Keratinocyte (primary cell): Measurements from ENCODE around the gene STX8. TPM values are rescaled to one million over a fixed set of nuclear protein-coding genes. Genes with fewer than 3 reads are reported as not detected.
"Not testable (repeated sequence)": the region's sequence is repeated elsewhere in the genome, so short reads cannot be mapped to it uniquely, and the experiment has no call there.

Experiments
- DNase-seq: peaks from one replicate; pipeline ENCODE4 v3.0.0-alpha.2; 2011; ENCODE audit warnings: low read depth, missing footprints, low spot score
- FAIRE-seq: peaks from 2 replicates; lab custom pipeline; 2011; peaks lifted over from hg19 to GRCh38; lab: Jason Lieb, UNC
- H2AFZ ChIP-seq: 2 replicates; pipeline ENCODE4 v1.6.0; 2012; ENCODE audit warnings: low read length, control low read depth, inconsistent platforms; ENCODE audit not compliant: control insufficient read depth
- H3K27ac ChIP-seq: 2 replicates; pipeline ENCODE4 v1.5.1; 2011; ENCODE audit warnings: low read length; ENCODE audit not compliant: control insufficient read depth, insufficient read depth
- H3K27me3 ChIP-seq: 3 replicates; pipeline ENCODE4 v1.6.0; 2011; ENCODE audit warnings: low read length; ENCODE audit not compliant: control insufficient read depth, insufficient read depth; ENCODE audit errors: extremely low read depth
- H3K36me3 ChIP-seq, 2 experiments: 2 replicates in 1 of 2; 3 replicates in 1 of 2; pipeline ENCODE4 v1.5.1; 2011; ENCODE audit warnings: low read length in 2 of 2, mild to moderate bottlenecking in 1 of 2; ENCODE audit not compliant: control insufficient read depth in 2 of 2, insufficient read depth in 2 of 2; ENCODE audit errors: extremely low read depth in 1 of 2
- H3K4me1 ChIP-seq: 3 replicates; pipeline ENCODE4 v1.5.1; 2011; ENCODE audit warnings: low read length; ENCODE audit not compliant: control insufficient read depth, insufficient read depth; ENCODE audit errors: extremely low read depth
- H3K4me2 ChIP-seq: 3 replicates; pipeline ENCODE4 v1.6.0; 2011; ENCODE audit warnings: low read depth, low read length; ENCODE audit not compliant: control insufficient read depth, insufficient read depth; ENCODE audit errors: extremely low read depth
- H3K4me3 ChIP-seq, 3 experiments: fragments of 200-600 bp in 1 of 3; sonication (generic) in 1 of 3; 2 replicates in 2 of 3; 3 replicates in 1 of 3; pipeline ENCODE4 v1.5.1; 2011 to 2016; ENCODE audit warnings: low read length in 3 of 3, mild to moderate bottlenecking in 3 of 3, control low read depth in 2 of 3, inconsistent platforms in 1 of 3, low read depth in 1 of 3, mixed read lengths in 1 of 3, mixed run types in 1 of 3, moderate library complexity in 1 of 3; ENCODE audit not compliant: control insufficient read depth in 2 of 3, insufficient read depth in 2 of 3; ENCODE audit errors: extremely low read depth in 1 of 3
- H3K79me2 ChIP-seq: 2 replicates; pipeline ENCODE4 v1.6.0; 2012; ENCODE audit warnings: low read length; ENCODE audit not compliant: control insufficient read depth, insufficient read depth
- H3K9ac ChIP-seq: 3 replicates; pipeline ENCODE4 v1.6.0; 2011; ENCODE audit warnings: low read length; ENCODE audit not compliant: control insufficient read depth, insufficient read depth; ENCODE audit errors: extremely low read depth
- H3K9me1 ChIP-seq: 3 replicates; pipeline ENCODE4 v1.6.0; 2011; ENCODE audit warnings: low read length; ENCODE audit not compliant: control insufficient read depth, insufficient read depth; ENCODE audit errors: extremely low read depth
- H3K9me3 ChIP-seq: 2 replicates; pipeline ENCODE4 v1.5.1; 2012; ENCODE audit warnings: low read depth, low read length; ENCODE audit not compliant: control insufficient read depth
- H4K20me1 ChIP-seq: 3 replicates; pipeline ENCODE4 v1.6.0; 2011; ENCODE audit warnings: low read length; ENCODE audit not compliant: control insufficient read depth, insufficient read depth; ENCODE audit errors: extremely low read depth
- EZH2 ChIP-seq: IDR thresholded peaks from one replicate; pipeline ENCODE4 v1.6.1; 2012; ENCODE audit warnings: inconsistent platforms, mild to moderate bottlenecking, low read length, moderate library complexity
- dilution Hi-C: fragments of 300-500 bp; cut with MboI; formaldehyde crosslinking; loops from one replicate; pipeline ENCODE4 v1.7.0; 2020; ENCODE audit warnings: low sequenced_read_pairs; ENCODE audit not compliant: extremely low pct_ligation_motif_present
- polyA plus RNA-seq, 5 experiments: library from polyadenylated mRNA; depleted of rRNA in 3 of 5; stranded (reverse) in 3 of 5; stranded (forward) in 1 of 5; unstranded in 1 of 5; fragments of >200 nt; gene quantifications; 1 replicate in 1 of 5; 2 replicates in 3 of 5; 3 replicates in 1 of 5; pipeline versions ENCODE4 v1.2.1 to v1.2.3, GENCODE V29; 2011 to 2012; ENCODE audit warnings: missing spikeins in 2 of 5, low read depth in 1 of 5, low replicate concordance in 1 of 5
- TF ChIP-seq, protein P1 (sequence below), 3 experiments: IDR thresholded peaks in 1 of 3; conservative IDR thresholded peaks in 1 of 3; optimal IDR thresholded peaks in 1 of 3; 2 replicates in 2 of 3; 3 replicates in 1 of 3; pipeline versions ENCODE3 to v1.5.1; 2011; ENCODE audit warnings: low read length in 3 of 3, mild to moderate bottlenecking in 3 of 3, moderate library complexity in 2 of 3, control low read depth in 1 of 3, inconsistent platforms in 1 of 3; ENCODE audit not compliant: insufficient read depth in 2 of 3; ENCODE audit errors: extremely low read depth in 1 of 3

STX8 gene
- polyA plus RNA-seq, 1 donor (not counting 4 experiments of a cell fraction or from before 2014, with no cell fraction given) = 90.3 TPM

DNA sequence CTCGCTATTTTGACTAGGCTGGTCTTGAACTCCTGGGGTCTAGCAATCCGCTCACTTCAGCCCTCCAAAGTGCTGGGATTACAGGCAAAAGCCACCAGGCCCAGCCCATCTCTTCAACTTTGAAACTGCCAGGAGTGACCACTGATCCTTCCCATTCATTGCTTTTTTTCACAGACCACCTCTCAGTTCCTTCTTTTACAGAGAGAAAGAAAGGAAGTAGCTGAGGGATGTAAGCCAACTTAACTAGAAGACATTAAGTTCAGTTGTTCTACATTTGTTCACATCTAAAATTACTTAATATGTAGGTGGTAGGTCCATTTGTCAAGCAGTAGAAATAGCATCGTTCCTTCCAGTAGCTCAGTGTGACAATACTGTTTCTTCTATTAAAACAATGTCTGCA lies 219.8 kb downstream of the STX8 start:
- dilution Hi-C loops = no loop called here
- TF ChIP-seq, protein P1, sequence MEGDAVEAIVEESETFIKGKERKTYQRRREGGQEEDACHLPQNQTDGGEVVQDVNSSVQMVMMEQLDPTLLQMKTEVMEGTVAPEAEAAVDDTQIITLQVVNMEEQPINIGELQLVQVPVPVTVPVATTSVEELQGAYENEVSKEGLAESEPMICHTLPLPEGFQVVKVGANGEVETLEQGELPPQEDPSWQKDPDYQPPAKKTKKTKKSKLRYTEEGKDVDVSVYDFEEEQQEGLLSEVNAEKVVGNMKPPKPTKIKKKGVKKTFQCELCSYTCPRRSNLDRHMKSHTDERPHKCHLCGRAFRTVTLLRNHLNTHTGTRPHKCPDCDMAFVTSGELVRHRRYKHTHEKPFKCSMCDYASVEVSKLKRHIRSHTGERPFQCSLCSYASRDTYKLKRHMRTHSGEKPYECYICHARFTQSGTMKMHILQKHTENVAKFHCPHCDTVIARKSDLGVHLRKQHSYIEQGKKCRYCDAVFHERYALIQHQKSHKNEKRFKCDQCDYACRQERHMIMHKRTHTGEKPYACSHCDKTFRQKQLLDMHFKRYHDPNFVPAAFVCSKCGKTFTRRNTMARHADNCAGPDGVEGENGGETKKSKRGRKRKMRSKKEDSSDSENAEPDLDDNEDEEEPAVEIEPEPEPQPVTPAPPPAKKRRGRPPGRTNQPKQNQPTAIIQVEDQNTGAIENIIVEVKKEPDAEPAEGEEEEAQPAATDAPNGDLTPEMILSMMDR (optimal IDR thresholded peaks at IDR 0.05 in 1 of 3, IDR thresholded peaks at IDR 0.05 in 1 of 3, conservative IDR thresholded peaks at IDR 0.05 in 1 of 3; ENCODE audit: extremely low read depth in 1 of 3, insufficient read depth in 2 of 3, low read length in 3 of 3) = no peak
- TF ChIP-seq EZH2 = no peak
- no peak overlapping the region for H2AFZ ChIP-seq
- no peaks in the 10 kb centered on the region for H3K9me3 ChIP-seq
- no peak for DNase-seq
- H3K4me3 ChIP-seq = no peak overlapping the region
- H3K9me1 ChIP-seq = no peaks in the 10 kb centered on the region
- no peaks in the 10 kb centered on the region for H4K20me1 ChIP-seq
- H3K36me3 ChIP-seq = no peaks in the 10 kb centered on the region
- no peak overlapping the region for H3K4me2 ChIP-seq
- H3K9ac ChIP-seq = no peak overlapping the region
- H3K27ac ChIP-seq = no peak overlapping the region
- FAIRE-seq = no peak
- no peaks in the 10 kb centered on the region for H3K79me2 ChIP-seq
- no peaks in the 10 kb centered on the region for H3K27me3 ChIP-seq
- H3K4me1 ChIP-seq = no peaks in the 10 kb centered on the region

DNA sequence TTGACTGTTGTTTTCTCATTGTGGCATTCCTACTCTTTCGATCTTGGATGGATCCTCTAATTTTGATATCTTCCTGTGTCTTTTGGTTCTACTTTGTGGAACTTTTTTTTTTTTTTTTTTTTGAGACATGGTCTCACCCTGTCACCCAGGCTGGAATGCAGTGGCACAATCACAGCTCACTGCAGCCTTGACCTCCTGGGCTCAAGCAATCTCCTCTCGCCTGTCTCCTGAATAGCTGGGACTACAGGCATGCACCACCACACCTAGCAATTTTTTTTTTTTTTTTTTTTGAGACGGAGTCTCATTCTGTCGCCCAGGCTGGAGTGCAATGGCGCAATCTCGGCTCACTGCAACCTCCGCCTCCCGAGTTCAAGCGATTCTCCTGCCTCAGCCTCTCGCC lies 220.4 kb downstream of the STX8 start:
- H4K20me1 ChIP-seq, H2AFZ ChIP-seq, H3K9me3 ChIP-seq, H3K79me2 ChIP-seq, H3K4me1 ChIP-seq, dilution Hi-C loops, H3K9me1 ChIP-seq, H3K27me3 ChIP-seq, H3K36me3 ChIP-seq, H3K4me3 ChIP-seq, H3K27ac ChIP-seq, H3K9ac ChIP-seq, DNase-seq, FAIRE-seq, H3K4me2 ChIP-seq: not testable (repeated sequence)

DNA sequence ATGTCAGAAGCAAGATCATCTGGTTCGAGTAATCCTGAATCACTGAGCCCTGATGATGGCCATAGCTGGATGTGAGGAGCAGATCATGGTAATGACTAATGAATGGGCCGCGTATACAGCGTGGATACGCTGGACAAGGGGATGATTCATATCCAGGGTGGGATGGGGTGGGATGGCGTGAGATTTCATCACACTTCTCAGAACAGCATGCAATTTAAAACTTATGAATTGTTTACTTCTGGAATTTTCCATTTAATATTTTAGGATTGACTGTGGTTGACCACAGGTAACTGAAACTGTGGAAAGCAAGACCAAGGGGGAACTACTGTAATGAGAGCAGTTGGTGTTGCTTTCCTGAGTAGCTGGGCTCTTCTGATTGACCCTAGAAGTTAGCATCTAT lies 225.5 kb downstream of the STX8 start:
- TF ChIP-seq EZH2 = no peak
- TF ChIP-seq, protein P1 (optimal IDR thresholded peaks at IDR 0.05 in 1 of 3, IDR thresholded peaks at IDR 0.05 in 1 of 3, conservative IDR thresholded peaks at IDR 0.05 in 1 of 3; ENCODE audit: extremely low read depth in 1 of 3, insufficient read depth in 2 of 3, low read length in 3 of 3) = no peak
- H4K20me1 ChIP-seq = no peaks in the 10 kb centered on the region
- no peaks in the 10 kb centered on the region for H3K4me1 ChIP-seq
- no peaks in the 10 kb centered on the region for H3K79me2 ChIP-seq
- H3K4me3 ChIP-seq = no peak overlapping the region
- dilution Hi-C loops = no loop called here
- H3K9me1 ChIP-seq = no peaks in the 10 kb centered on the region
- FAIRE-seq (no peak), DNase-seq (no peak)
- H3K4me2 ChIP-seq = no peak overlapping the region
- H3K9ac ChIP-seq = no peak overlapping the region
- no peaks in the 10 kb centered on the region for H3K36me3 ChIP-seq
- no peaks in the 10 kb centered on the region for H3K9me3 ChIP-seq
- no peaks in the 10 kb centered on the region for H3K27me3 ChIP-seq
- no peak overlapping the region for H2AFZ ChIP-seq
- H3K27ac ChIP-seq = no peak overlapping the region
